Adipocyte (in vitro differentiated cells): Measurements from ENCODE around the gene PSMC2.
A peak's percentile ranks its signal among the peaks of the same experiment; 100 is the strongest.

Experiments
- DNase-seq: peaks from one replicate; pipeline ENCODE4 v3.0.0-alpha.2; 2015; ENCODE audit warnings: low read depth
- H3K27me3 ChIP-seq: replicated peaks from 2 replicates; pipeline ENCODE4 v1.7.0; 2013; ENCODE audit warnings: mild to moderate bottlenecking, low read length, moderate library complexity; ENCODE audit not compliant: control insufficient read depth, insufficient read depth
- H3K36me3 ChIP-seq: 2 replicates; pipeline ENCODE4 v1.7.0; 2013; ENCODE audit warnings: low read length, mild to moderate bottlenecking, moderate library complexity; ENCODE audit not compliant: control insufficient read depth, insufficient read depth, severe bottlenecking
- H3K4me1 ChIP-seq: 2 replicates; pipeline ENCODE4 v1.7.0; 2013; ENCODE audit warnings: mild to moderate bottlenecking, low read length, moderate library complexity; ENCODE audit not compliant: control insufficient read depth, insufficient read depth
- H3K4me3 ChIP-seq: 2 replicates; pipeline ENCODE4 v1.7.0; 2013; ENCODE audit warnings: mild to moderate bottlenecking, low read length, moderate library complexity
- H3K9ac ChIP-seq: 2 replicates; pipeline ENCODE4 v1.7.0; 2013; ENCODE audit warnings: mild to moderate bottlenecking, low read length, moderate library complexity
- H3K9me3 ChIP-seq: 2 replicates; pipeline ENCODE4 v1.7.0; 2013; ENCODE audit warnings: mild to moderate bottlenecking, low read length, moderate library complexity; ENCODE audit not compliant: control insufficient read depth

PSMC2 gene

DNA sequence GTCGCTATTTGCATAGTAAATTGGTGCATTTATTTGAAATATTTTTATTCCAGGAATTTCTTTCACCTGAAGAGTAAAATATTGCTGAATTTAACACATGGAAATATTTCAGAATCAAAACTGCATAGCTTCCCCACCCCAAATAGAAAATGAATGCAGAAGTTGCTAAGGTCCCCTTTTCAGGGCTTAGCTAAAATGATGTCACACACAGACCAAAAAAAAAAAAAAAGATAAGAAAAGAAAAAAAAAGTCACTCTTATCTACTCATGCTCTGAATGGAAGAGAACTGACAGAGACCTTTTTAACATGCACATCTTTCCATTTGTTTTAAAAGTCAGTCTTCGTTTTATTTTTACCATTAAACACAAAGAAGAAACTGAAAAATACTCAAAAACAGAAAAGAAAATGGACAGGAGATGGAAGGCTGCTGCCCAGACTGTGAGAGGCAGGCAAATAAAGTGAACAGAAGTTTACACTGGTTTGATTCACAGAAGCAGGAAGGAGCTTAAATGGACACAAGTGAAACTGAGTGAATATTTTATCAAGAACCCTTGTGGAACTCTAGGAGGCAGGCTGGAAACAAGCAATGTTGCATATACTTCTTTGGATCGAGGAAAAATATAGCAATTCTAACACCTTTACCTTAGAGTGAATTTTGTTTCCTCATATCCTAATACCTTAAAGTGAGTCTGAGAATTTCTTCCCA, 32.0 kb downstream of the PSMC2 start:
- H3K4me3 ChIP-seq = no peak overlapping the region
- no peak for DNase-seq
- no peaks in the 10 kb centered on the region for H3K4me1 ChIP-seq
- H3K9ac ChIP-seq = no peak overlapping the region
- H3K9me3 ChIP-seq = no peaks in the 10 kb centered on the region
- H3K27me3 ChIP-seq = no peaks in the 10 kb centered on the region
- H3K36me3 ChIP-seq = no peaks in the 10 kb centered on the region

GRCh38 chr7:103380395-103381191, 33.1 kb downstream of the PSMC2 start:
- no peak overlapping the region for H3K9ac ChIP-seq
- DNase-seq = no peak
- H3K4me3 ChIP-seq = no peak overlapping the region
- no peaks in the 10 kb centered on the region for H3K27me3 ChIP-seq
- H3K9me3 ChIP-seq = no peaks in the 10 kb centered on the region
- H3K4me1 ChIP-seq = no peaks in the 10 kb centered on the region
- H3K36me3 ChIP-seq = no peaks in the 10 kb centered on the region

- H3K27me3 ChIP-seq = no peaks in the 10 kb centered on the region
- H3K36me3 ChIP-seq = no peaks in the 10 kb centered on the region
- H3K9ac ChIP-seq = no peak overlapping the region
- no peaks in the 10 kb centered on the region for H3K9me3 ChIP-seq
- no peak overlapping the region for H3K4me3 ChIP-seq
- DNase-seq = no peak
- H3K4me1 ChIP-seq = no peaks in the 10 kb centered on the region
Measured at GRCh38 chr7:103381280-103382031, 34.0 kb downstream of the PSMC2 start.

GRCh38 chr7:103382032-103382402, 34.6 kb downstream of the PSMC2 start:
- Histone ChIP-seq H3K4me3 (no peak overlapping the region), H3K36me3 (no peaks in the 10 kb centered on the region), H3K4me1 (no peaks in the 10 kb centered on the region), H3K9me3 (no peaks in the 10 kb centered on the region), H3K9ac (no peak overlapping the region), H3K27me3 (no peaks in the 10 kb centered on the region)
- DNase-seq = no peak

DNA sequence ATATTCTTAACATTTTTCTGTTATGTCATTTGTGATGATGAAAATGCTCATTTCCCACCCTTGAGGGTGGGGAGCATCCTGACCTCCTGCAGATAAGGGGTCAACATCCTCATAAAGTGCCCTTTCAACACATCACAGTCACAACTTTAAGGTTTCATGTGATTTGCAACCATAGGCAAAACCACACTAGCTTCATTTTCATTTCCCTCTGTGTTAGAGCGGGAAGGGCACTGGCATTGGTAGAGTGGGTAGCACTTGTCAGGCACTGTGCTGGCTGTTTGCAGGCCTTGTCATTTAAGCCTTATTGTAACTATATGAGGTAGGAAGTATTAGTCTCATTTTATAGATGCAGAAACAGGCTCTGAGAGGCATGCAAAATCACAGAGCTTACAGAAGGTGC, 39.8 kb downstream of the PSMC2 start:
- Histone ChIP-seq H3K36me3 (no peaks in the 10 kb centered on the region), H3K9ac (no peak overlapping the region), H3K27me3 (peaks cover 3% of the 10 kb centered on the region), H3K9me3 (no peaks in the 10 kb centered on the region), H3K4me1 (peaks cover 3% of the 10 kb centered on the region), H3K4me3 (no peak overlapping the region)
- no peak for DNase-seq

GRCh38 chr7:103388469-103389140, 41.2 kb downstream of the PSMC2 start:
- Histone ChIP-seq H3K9me3 (no peaks in the 10 kb centered on the region), H3K4me3 (no peak overlapping the region), H3K36me3 (no peaks in the 10 kb centered on the region), H3K4me1 (peaks cover 3% of the 10 kb centered on the region), H3K9ac (no peak overlapping the region), H3K27me3 (peaks cover 3% of the 10 kb centered on the region)
- no peak for DNase-seq

DNA sequence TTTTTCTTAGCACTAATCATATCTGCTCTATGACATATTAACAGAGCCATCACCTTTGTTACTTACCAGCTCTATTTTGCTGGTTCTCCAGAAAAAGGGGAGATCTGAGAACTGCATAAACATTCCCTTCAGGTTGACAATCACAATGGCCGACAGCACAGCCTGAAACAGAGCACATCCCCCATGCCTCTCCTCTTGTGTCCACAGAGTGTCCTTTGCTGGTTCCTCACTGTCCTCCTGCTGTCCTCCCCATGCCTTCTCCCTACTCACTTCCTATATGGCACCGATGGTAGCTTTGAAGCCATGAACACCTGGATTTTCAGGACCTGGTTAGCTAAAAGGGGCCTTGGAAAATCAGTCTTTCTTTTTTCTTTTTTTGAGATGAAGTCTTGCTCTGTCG, 41.8 kb downstream of the PSMC2 start:
- peaks cover 3% of the 10 kb centered on the region for H3K4me1 ChIP-seq
- H3K36me3 ChIP-seq = no peaks in the 10 kb centered on the region
- H3K9ac ChIP-seq = no peak overlapping the region
- peaks cover 7% of the 10 kb centered on the region for H3K27me3 ChIP-seq
- H3K9me3 ChIP-seq = no peaks in the 10 kb centered on the region
- H3K4me3 ChIP-seq = no peak overlapping the region
- no peak for DNase-seq

DNA sequence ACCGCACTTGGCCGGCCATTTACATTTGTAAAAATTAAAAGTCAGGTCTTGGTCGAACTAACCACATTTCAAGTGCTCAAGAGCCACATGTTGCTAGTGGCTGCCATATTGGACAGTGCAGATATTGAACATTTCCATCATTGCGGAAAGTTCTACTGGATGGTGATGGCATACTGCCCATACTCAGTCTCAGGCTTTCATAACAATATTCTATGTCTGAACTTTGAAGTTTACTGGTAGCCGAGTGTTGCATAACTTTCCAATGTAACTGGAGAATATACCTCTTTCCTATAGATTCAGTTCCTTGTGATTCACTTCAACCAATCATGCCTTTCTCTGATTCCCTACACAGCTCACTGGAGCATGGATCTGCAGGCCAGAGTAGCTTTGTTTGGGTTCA, 43.7 kb downstream of the PSMC2 start:
- no peak for DNase-seq
- no peak overlapping the region for H3K9ac ChIP-seq
- peaks cover 7% of the 10 kb centered on the region for H3K27me3 ChIP-seq
- H3K4me1 ChIP-seq = peaks cover 3% of the 10 kb centered on the region
- H3K36me3 ChIP-seq = no peaks in the 10 kb centered on the region
- no peak overlapping the region for H3K4me3 ChIP-seq
- no peaks in the 10 kb centered on the region for H3K9me3 ChIP-seq

DNA sequence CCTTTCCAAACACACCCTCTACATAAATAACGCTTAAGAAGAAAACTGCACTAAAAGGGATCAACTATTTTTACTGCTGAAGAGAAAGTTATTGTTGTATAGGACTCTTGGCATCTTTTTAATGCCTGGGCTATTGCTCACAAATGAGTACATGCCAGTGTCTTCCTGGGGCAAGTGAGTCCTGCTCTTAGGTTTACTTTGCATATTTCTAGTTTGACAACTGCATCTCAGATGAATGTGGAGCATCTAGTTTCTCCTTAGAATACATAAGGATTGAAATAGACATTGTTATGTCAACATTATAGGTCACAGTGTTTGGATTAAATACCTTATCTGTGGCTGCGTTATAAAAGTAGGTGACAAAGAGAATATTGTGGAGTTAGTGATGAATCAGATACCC, 44.5 kb downstream of the PSMC2 start:
- Histone ChIP-seq H3K9me3 (no peaks in the 10 kb centered on the region), H3K27me3 (peaks cover 7% of the 10 kb centered on the region), H3K4me3 (no peak overlapping the region), H3K36me3 (no peaks in the 10 kb centered on the region), H3K9ac (no peak overlapping the region), H3K4me1 (peaks cover 3% of the 10 kb centered on the region)
- DNase-seq = peak; percentile 10

DNA sequence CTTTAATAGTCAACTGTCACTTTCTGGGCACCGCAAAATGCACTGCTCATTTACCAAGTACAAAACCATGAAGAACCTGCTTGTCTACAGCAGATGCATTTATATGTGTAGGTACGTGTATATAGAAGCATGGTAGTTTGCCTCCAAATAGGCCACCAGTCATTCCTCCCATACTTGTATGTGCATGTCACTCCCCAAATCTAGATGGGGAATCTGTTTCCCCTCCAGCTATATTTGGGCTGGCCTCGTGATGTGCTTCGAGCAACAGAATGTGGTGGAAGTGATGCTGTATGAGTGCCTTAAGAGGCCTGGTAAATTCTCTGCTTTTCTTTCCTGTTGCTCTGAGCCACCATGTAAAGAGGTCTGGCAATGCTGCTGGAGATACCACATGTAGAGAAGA, 47.1 kb downstream of the PSMC2 start:
- no peak for DNase-seq
- Histone ChIP-seq H3K4me3 (no peak overlapping the region), H3K9ac (no peak overlapping the region)

DNA sequence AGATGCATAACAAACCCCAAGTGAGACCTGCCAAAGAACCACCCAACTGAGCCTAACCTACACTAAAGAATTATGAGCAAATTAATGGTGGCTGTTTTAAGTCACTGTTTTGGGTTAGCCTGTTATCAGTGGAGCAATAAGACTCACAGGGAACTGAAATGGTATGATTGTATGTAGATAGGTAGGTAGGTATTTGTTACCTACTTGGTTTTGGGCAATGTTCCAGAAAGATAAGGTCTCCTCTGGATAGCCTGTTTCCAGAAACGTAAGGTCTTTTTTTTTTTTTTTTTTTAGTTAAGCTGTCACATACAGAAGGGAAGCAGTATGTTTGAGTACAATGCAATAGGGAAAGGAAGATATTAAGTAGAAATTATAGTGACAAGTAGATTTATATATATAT, 47.6 kb downstream of the PSMC2 start:
- Histone ChIP-seq H3K27me3 (peaks cover 4% of the 10 kb centered on the region), H3K4me1 (peaks cover 3% of the 10 kb centered on the region), H3K36me3 (no peaks in the 10 kb centered on the region), H3K9me3 (no peaks in the 10 kb centered on the region), H3K9ac (no peak overlapping the region), H3K4me3 (no peak overlapping the region)
- no peak for DNase-seq

More for the DNA sequence above, 47.1 kb downstream of the PSMC2 start:
- no peaks in the 10 kb centered on the region for H3K9me3 ChIP-seq
- H3K4me1 ChIP-seq = peaks cover 3% of the 10 kb centered on the region
- H3K27me3 ChIP-seq = peaks cover 4% of the 10 kb centered on the region
- H3K36me3 ChIP-seq = no peaks in the 10 kb centered on the region
